SK-N-MC (cell line): Measurements from ENCODE around the gene OPRM1.

Experiments used
- EZH2 ChIP-seq: fragments of 200-600 bp; sonication (generic); IDR thresholded peaks from one replicate; pipeline ENCODE4 v1.6.1; 2017; ENCODE audit warnings: antibody characterized with exemption
- FOXP2 ChIP-seq: optimal IDR thresholded peaks from 2 replicates; pipeline ENCODE3; 2011; ENCODE audit warnings: mild to moderate bottlenecking, moderate library complexity; ENCODE audit not compliant: insufficient read depth; ENCODE audit errors: extremely low read length, control extremely low read depth
- POLR2AphosphoS5 ChIP-seq: IDR thresholded peaks from 2 replicates; pipeline ENCODE4 v1.6.1; 2012; ENCODE audit warnings: mild to moderate bottlenecking, low read depth, low read length, borderline replicate concordance

DNA sequence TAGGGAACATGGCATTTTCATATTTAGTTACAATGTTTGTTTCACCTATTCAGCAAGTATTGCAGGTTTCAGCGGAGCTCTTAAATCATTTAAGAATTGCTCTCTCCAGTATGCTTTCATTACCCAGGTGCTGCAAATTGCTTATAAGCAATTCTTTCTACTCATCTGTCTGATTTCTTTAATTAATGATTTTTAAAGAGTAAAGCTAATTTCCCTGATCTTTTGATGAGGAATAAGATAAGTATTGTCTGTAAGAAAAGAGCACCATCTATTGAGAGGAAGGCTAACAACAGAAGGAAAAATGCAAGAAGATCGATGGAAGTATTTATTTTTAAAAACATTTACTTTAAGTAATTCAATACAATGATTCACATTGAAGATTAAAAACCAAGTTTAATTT lies 2.0 kb downstream of the OPRM1 start:
- no peak for TF ChIP-seq EZH2
- no peak for TF ChIP-seq POLR2AphosphoS5
- TF ChIP-seq FOXP2 = no peak
